C4-2B (cell line): ENCODE measurements around the gene NLRP3.
A peak's percentile ranks its signal among the peaks of the same experiment; 100 is the strongest.
"Not testable (repeated sequence)": the region's sequence is repeated elsewhere in the genome, so short reads cannot be mapped to it uniquely, and the experiment has no call there.

Source experiments
- H3K27ac ChIP-seq: fragments of 450-650 bp; 2 replicates; pipeline ENCODE4 v1.5.1; 2017
- CTCF ChIP-seq: fragments of 450-650 bp; conservative IDR thresholded peaks from 2 replicates; pipeline ENCODE4 v1.5.1; 2017; ENCODE audit warnings: mild to moderate bottlenecking
- ZFX ChIP-seq: fragments of 450-650 bp; IDR thresholded peaks from 2 replicates; pipeline ENCODE4 v1.6.1; 2017

The NLRP3 gene

GRCh38 chr1:247475793-247476192, 59.8 kb downstream of the NLRP3 start:
- no peak overlapping the region for H3K27ac ChIP-seq
- TF ChIP-seq CTCF (no peak), ZFX (no peak)

GRCh38 chr1:247476328-247477058, 60.5 kb downstream of the NLRP3 start:
- not testable (repeated sequence) for H3K27ac ChIP-seq

GRCh38 chr1:247482747-247483146, 66.8 kb downstream of the NLRP3 start:
- no peak for TF ChIP-seq ZFX
- no peak for TF ChIP-seq CTCF
- no peak overlapping the region for H3K27ac ChIP-seq

- no peak overlapping the region for H3K27ac ChIP-seq
- TF ChIP-seq ZFX (no peak), CTCF (peak; percentile 73)
These were observed 71.1 kb downstream of the NLRP3 start for GRCh38 chr1:247487057-247487456.

- no peak overlapping the region for H3K27ac ChIP-seq
- TF ChIP-seq ZFX: no peak
- no peak for TF ChIP-seq CTCF
These were observed 75.4 kb downstream of the NLRP3 start for GRCh38 chr1:247491328-247491727.

- no peak for TF ChIP-seq ZFX
- TF ChIP-seq CTCF: no peak
- H3K27ac ChIP-seq: no peak overlapping the region
These were observed 77.1 kb downstream of the NLRP3 start for GRCh38 chr1:247493106-247493505.

GRCh38 chr1:247494767-247495166, 78.8 kb downstream of the NLRP3 start:
- H3K27ac ChIP-seq: no peak overlapping the region
- TF ChIP-seq CTCF (no peak), ZFX (no peak)

GRCh38 chr1:247496581-247497285, 80.8 kb downstream of the NLRP3 start:
- no peak for TF ChIP-seq CTCF
- no peak for TF ChIP-seq ZFX
- H3K27ac ChIP-seq: no peak overlapping the region
